Chondrocyte (in vitro differentiated cells): ENCODE data around the gene VCL. TPM values are rescaled to one million over a fixed set of nuclear protein-coding genes. Genes with fewer than 3 reads are reported as not detected.
"Not testable (repeated sequence)": the region's sequence is repeated elsewhere in the genome, so short reads cannot be mapped to it uniquely, and the experiment has no call there.

Source experiments
- DNase-seq: peaks from one replicate; pipeline ENCODE4 v3.0.0; 2021; ENCODE audit warnings: mixed read lengths, low spot score
- H3K27ac Mint-ChIP-seq: one replicate; pipeline ENCODE4 v1.8.0; 2021; ENCODE audit warnings: mild to moderate bottlenecking, moderate library complexity, mixed read lengths; ENCODE audit not compliant: unreplicated experiment
- H3K27me3 Mint-ChIP-seq: 2 replicates; pipeline ENCODE4 v1.8.0; 2021; ENCODE audit warnings: low read depth, mixed read lengths
- H3K36me3 Mint-ChIP-seq: 2 replicates; pipeline ENCODE4 v1.8.0; 2021; ENCODE audit warnings: low read depth, mixed read lengths
- H3K4me1 Mint-ChIP-seq: 2 replicates; pipeline ENCODE4 v1.8.0; 2021; ENCODE audit warnings: low read depth, mild to moderate bottlenecking, mixed read lengths
- H3K4me3 Mint-ChIP-seq: one replicate; pipeline ENCODE4 v1.8.0; 2021; ENCODE audit warnings: mild to moderate bottlenecking, moderate library complexity, mixed read lengths; ENCODE audit not compliant: unreplicated experiment
- H3K9me3 Mint-ChIP-seq: 2 replicates; pipeline ENCODE4 v1.8.0; 2021; ENCODE audit warnings: low read depth, mixed read lengths
- total RNA-seq: library from RNA; stranded (reverse); gene quantifications from 3 replicates; pipeline ENCODE4 v1.2.1, GENCODE V29; 2021
- TF ChIP-seq, protein P1 (sequence below): fragments of 200-600 bp; sonication (generic); IDR thresholded peaks from 2 replicates; pipeline ENCODE4 v1.5.0; 2021; ENCODE audit warnings: antibody characterized with exemption, mild to moderate bottlenecking, moderate library complexity

Gene VCL
- total RNA-seq, 1 donor from 2014 or later: 498 TPM

GRCh38 chr10:73964743-73965142 lies 33.2 kb upstream of the VCL start:
- Mint-ChIP-seq H3K4me1 (peaks cover 40% of the 10 kb centered on the region), H3K4me3 (no peak overlapping the region), H3K27ac (no peak overlapping the region), H3K9me3 (no peaks in the 10 kb centered on the region), H3K27me3 (no peaks in the 10 kb centered on the region), H3K36me3 (no peaks in the 10 kb centered on the region)
- TF ChIP-seq, protein P1, sequence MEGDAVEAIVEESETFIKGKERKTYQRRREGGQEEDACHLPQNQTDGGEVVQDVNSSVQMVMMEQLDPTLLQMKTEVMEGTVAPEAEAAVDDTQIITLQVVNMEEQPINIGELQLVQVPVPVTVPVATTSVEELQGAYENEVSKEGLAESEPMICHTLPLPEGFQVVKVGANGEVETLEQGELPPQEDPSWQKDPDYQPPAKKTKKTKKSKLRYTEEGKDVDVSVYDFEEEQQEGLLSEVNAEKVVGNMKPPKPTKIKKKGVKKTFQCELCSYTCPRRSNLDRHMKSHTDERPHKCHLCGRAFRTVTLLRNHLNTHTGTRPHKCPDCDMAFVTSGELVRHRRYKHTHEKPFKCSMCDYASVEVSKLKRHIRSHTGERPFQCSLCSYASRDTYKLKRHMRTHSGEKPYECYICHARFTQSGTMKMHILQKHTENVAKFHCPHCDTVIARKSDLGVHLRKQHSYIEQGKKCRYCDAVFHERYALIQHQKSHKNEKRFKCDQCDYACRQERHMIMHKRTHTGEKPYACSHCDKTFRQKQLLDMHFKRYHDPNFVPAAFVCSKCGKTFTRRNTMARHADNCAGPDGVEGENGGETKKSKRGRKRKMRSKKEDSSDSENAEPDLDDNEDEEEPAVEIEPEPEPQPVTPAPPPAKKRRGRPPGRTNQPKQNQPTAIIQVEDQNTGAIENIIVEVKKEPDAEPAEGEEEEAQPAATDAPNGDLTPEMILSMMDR: no peak
- DNase-seq: no peak

DNA sequence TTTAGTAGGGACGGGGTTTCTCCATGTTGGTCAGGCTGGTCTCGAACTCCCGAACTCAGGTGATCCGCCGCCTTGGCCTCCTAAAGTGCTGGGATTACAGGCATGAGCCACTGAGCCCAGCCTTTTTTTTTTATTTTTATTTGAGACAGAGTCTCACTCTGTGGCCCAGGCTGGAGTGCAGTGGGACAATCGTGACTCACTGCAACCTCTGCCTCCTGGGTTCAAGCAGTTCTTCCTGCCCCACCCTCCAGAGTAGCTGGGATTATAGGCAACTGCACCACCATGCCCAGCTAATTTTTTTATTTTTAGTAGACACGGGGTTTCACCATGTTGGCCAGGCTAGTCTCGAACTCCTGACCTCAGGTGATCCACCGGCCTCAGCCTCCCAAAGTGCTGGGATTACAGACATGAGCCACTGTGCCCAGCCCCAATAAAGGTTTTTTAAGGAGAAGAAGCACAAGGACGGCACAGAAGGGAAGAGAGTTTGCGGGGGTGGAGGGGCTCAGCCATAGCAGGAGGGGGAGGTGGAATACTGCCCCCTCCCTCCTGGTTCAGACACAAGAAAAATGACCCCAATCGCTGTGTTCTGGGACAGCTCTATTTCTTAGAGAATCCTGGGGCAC lies 32.5 kb upstream of the VCL start:
- H3K36me3 Mint-ChIP-seq, H3K9me3 Mint-ChIP-seq, H3K27me3 Mint-ChIP-seq, DNase-seq: not testable (repeated sequence)
- peak overlapping the region; percentile 88 for H3K27ac Mint-ChIP-seq
- H3K4me3 Mint-ChIP-seq: peak overlapping the region; percentile 23
- H3K4me1 Mint-ChIP-seq: peaks cover 43% of the 10 kb centered on the region

DNA sequence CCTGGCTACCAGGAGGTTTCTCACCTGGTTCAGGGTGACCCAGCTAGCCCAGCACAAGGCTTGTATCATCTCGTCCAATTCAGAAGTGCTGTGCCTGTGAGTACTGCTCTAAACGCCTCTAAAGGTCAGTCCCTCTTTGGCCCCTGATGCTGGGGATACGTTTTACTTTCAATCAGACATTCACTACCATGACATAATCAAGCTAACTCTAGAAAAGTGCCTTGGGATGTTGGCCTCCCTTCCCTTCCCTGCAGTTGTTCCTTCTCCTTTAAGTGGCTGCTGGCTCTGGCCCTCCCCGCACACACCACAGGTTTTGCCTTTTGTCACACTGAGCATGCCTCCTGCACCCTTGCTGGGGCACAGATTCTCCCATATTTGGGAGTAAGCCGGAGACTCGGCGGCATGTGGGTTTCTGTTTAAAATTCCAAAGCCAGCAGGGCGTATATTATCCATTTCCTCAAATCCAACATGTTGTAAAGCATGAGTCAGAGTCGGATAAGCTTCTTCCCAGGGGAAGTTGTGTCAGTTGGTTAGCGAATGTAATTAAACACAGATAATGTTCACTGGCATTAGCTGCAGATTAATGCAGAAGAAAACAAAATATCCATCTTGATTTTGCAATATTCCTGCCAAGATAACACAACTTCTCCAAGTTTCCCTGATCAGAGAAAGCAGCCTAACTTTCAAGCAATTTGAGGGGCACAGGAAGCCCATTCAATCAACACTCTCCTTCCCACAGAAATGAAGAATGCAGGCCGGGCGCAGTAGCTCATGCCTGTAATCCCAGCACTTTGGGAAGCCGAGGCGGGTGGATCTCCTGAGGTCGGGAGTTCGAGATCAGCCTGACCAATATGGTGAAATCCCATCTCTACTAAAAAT lies 31.8 kb upstream of the VCL start:
- H3K36me3 Mint-ChIP-seq: no peaks in the 10 kb centered on the region
- no peaks in the 10 kb centered on the region for H3K27me3 Mint-ChIP-seq
- H3K27ac Mint-ChIP-seq: peak overlapping the region; percentile 88
- H3K9me3 Mint-ChIP-seq: no peaks in the 10 kb centered on the region
- peak; percentile 95 for DNase-seq
- peak overlapping the region; percentile 23 for H3K4me3 Mint-ChIP-seq
- TF ChIP-seq, protein P1: no peak
- H3K4me1 Mint-ChIP-seq: peaks cover 43% of the 10 kb centered on the region

DNA sequence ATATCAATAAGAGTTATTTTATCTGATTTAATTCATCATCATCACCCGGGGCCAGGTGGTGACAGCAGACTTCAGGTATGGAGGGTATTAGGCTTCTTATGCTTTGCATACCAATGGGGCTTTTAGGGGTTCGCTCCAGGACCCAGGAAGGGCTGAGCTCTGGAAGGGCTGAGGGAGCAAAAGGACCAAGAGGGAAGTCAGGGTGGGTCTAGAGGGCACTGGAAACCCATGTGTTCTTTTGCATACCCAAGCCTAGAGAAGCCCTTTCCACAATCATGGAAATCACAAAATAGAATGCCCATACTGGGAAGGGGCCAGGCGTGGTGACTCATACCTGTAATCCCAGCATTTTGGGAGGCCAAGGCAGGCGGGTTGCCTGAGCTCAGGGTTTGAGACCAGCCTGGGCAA lies 30.9 kb upstream of the VCL start:
- H3K4me3 Mint-ChIP-seq: no peak overlapping the region

GRCh38 chr10:73967544-73967943 lies 30.4 kb upstream of the VCL start:
- peak overlapping the region; percentile 88 for H3K27ac Mint-ChIP-seq
- TF ChIP-seq, protein P1: no peak
- H3K36me3 Mint-ChIP-seq: no peaks in the 10 kb centered on the region
- H3K4me1 Mint-ChIP-seq: peaks cover 43% of the 10 kb centered on the region
- no peaks in the 10 kb centered on the region for H3K27me3 Mint-ChIP-seq
- H3K4me3 Mint-ChIP-seq: no peak overlapping the region
- no peaks in the 10 kb centered on the region for H3K9me3 Mint-ChIP-seq
- DNase-seq: no peak

More for the DNA sequence above, 30.9 kb upstream of the VCL start:
- TF ChIP-seq, protein P1: no peak
- Mint-ChIP-seq H3K36me3 (no peaks in the 10 kb centered on the region), H3K27ac (peak overlapping the region; percentile 88), H3K9me3 (no peaks in the 10 kb centered on the region), H3K4me1 (peaks cover 43% of the 10 kb centered on the region), H3K27me3 (no peaks in the 10 kb centered on the region)
- no peak for DNase-seq
